ENCODE measurements around the gene CBLN4.

The CBLN4 gene

DNA sequence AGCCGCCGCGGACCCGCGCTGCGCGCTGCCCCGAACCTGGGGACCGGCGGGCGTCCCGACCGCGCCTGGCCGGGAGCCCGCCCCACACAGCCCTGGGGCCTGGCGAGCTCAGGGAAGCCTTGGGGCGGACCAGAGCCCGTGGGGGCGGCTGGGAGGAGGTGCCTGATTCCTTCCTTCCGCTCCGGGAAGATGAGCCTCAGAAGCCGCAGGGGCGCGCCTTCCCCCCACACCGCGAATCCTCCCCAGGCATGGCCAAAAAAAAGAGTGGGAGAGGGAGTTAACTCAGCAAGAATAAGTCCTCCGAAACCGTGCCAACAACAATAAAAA, at the start of gene CBLN4:
Gene CBLN4 (minus strand): TSS at position 131 of the 327 bp plus-strand sequence. CDS start 1,348 bp downstream, outside the sequence.
- DNase-seq (ENCODE audit: low spot score) = no peak

DNA sequence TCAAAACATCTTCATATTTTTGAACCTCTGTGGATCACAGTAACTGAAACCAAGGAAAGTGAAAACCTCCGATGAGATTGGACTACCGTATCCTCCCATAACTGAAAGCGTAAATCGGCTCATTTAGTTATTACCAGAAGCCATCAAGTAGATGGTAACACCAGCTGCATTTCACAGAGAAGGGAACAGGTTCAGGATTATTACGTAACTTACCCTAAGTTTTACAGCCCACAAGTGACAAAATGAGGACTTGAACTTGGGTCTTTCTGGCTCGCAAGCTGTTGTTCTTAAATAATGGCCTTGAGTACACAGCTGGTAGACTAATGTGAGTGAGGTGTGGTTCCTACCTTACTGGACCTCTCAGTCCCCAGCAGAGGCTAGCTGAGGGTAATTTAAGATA, 37.9 kb upstream of the CBLN4 start:
- DNase-seq (ENCODE audit: low spot score) = no peak

DNA sequence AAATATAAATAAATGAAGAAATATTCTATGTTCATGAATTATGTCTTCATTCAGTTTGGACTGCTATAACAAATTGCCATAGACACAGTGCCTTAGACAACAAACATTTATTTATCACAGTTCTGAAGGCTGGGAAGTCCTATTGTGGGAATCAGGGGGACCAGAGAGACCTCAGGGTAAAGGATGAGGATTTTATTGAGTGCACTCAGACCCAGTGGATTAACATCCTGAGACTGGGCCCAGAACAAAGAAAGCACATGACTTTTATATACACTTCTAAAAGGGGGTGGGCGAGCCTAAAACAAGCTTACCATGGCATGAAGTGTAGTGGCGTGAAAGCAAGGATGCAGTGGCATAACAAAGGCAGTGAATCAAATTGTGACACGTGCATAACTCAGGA, 26.9 kb upstream of the CBLN4 start:
- no peak for DNase-seq (ENCODE audit: low spot score)

DNA sequence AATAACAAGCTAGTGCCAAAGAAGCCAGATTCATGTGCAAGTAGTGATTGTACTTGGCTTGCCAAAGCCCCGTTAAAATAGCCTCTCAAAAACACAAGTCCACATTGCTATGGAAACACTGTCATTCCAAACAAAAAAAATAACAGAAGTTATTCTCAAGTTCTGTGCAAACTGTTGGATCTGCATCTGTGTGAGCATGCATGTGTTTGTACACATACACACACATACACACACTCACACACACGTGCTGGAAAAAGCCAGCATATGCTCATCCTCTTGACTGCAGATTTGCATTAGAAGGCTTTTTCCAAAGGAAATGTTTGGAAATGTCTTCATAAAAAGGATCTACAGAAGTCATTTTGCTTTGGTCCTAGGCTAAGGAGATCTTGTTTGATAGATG, 13.4 kb upstream of the CBLN4 start:
- DNase-seq (ENCODE audit: low spot score) = no peak

DNA sequence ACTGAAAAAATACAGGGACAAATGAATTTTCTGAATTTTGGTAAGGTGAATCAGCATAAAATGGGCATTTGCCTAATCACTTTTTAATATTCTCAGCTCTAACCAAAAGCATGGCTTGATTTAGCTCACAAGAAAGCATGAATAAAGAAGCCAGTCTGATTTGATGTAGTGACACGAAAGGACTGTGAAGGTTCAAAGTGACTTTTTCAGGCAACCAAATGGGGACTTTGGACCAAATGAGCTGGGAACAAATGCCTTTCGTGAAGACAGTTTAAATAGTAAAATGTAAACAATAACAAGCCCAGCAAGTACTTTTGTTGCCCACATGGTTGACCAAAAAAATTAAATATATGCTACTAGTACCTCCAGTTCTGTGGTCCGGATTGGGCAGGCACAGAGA, 12.9 kb upstream of the CBLN4 start:
- no peak for DNase-seq (ENCODE audit: low spot score)

DNA sequence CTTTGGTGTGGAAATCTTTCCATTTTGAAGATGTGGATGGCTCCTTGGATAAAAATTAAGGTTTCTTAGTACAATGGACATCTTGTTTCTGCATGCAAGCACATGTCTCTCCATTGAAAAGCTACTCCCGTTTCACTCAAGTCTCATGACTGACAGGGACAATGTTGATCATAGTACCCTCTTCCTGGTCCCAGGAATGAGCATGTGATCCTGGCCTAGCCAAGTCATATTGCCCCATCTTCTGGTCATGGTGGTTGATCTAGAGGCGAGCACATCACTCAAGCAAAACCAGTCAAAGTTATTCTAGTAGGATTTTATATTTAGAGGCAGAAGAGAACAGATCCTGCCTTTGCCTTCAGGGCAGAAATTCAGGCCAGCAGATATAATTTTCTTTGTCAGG, 12.2 kb upstream of the CBLN4 start:
- no peak for DNase-seq (ENCODE audit: low spot score)

DNA sequence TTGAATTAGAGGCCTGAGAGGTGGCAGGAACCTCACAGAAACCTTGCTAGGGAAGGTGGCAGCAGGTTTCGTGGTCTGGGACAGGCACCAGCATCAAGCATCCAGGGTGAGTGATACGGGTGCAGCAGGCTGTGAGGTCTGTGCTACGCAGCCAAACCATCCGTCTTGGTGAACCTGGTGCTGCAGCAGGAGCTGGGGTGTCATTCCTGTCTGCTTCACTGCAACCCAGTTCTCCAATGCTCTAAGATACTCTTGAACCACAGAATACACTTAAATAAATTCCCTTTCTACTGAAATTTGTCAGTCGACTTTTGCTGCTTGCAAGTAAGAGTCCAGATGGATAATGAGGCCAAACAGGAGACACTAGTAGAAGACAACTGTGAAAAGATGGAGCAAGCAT, 9.7 kb upstream of the CBLN4 start:
- DNase-seq (ENCODE audit: low spot score) = no peak

DNA sequence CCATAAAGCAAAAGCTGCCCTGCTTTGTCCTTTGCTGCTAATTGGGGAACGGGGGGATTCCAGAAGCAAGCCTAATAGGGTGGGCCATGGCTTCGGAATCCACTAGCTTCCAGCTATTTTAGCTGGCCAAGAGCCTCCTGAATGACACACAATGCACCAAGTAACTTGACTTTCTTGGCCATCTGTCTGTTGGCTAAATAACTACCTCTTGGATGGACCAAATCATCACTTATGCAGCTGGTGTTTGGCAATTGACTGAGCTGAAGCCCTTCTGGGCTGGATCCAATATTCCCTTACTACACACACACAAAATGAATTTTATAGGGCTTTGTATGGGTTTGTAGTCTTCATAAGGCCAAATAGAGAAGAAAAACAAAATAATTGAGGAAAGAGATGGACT, 8.8 kb upstream of the CBLN4 start:
- no peak for DNase-seq (ENCODE audit: low spot score)

DNA sequence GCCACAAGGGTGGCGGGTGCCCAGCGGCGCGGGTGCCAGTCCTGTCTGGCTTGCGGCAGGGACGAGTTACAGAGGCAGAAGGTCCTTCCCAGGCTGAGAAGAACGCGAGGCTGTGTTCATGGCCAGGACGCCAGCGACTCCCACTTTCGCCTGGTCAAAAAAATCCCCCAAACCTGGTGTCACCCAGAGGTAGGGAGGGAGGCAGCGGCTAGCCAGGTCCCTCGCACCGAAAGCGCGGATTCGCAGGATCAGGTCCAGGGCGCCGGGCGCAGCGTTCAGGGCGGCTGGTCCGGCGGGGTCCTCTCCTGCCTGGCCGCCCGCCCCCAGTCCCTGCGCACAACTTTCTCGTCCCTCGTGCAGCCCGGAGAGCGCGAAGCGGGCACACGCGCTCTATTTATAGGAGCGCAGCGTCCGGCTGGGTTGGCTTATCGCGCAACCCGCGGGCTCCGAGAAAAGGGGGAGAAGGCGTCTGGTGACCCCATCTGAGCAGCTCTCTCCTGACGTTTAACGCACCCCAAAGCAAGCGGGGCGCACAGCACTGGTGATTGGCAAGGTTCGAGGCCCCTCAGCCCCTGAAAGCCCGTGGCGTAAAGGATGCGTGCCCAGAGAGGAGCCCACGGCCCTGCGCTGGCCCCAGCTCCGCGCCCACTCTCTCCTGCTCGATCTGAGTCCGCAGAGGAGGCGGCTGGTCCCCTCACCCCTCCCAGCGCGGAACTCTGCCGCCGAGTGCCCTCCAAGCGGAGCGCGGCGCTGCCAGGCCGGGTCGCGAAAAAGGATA, 519 bp downstream of the CBLN4 start:
- DNase-seq (ENCODE audit: low spot score) = no peak

DNA sequence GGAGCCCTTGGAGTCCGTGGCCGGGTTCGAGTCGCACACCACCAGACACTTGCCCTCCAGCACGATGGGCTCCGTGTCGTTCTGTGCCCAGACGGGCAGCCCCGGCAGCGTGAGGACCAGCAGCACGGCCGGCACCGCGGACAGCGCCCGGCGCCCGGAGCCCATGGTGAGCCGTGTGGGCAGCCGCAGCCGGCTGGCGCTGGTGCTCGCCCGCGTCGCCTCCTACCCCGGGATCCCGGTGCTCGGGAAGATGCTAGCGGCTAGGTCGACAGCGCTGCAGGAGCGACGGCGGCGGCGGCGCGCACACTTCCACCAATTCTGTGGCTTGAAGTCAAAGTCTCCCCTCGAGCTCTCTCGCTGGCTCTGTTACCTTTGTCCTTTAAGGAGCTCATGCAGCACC, 1.3 kb downstream of the CBLN4 start:
- no peak for DNase-seq (ENCODE audit: low spot score)

DNA sequence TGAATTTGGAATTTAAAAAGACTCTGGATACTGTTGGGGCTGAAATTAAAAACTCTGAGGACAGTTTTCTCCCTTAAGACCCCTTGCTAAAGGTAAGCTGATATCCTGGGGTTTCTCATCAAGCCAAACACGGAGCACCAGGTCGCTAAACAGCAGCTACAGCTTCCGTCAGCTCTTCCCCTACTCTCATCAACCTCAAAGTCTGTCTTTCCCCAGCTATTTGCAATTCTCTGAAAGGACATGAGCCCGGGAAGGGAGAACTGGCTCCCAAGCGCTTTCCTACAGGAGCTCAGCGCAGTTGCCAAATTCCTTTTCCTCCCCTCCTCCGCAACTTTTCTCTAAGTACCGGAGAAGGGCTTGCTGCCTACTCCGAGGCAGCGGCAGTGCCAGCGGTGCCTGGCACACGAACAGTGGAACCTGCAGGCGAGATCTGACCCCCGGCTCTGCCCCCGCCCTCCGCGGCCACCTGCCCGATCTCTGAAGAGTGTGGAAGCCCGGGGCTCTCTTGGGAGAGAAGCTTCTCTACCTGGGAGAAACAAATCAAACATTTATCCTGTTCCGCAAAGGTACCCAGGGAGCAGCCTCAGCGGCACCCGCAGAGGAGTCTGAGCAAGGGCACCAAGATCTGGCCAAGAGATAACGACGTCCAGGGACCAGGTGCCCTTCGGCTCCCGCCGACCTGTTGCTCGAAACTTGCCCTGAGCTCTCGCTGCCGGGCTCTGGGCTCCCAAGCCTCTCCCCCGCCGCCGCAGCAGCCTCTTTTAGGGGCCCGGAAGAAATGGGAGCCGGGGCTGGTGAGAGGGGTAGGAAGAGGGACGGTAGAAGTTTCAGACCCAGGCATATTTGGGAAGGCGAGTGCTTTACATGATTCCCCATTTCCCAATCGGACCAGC, 2.2 kb downstream of the CBLN4 start:
- DNase-seq (ENCODE audit: low spot score) = no peak

DNA sequence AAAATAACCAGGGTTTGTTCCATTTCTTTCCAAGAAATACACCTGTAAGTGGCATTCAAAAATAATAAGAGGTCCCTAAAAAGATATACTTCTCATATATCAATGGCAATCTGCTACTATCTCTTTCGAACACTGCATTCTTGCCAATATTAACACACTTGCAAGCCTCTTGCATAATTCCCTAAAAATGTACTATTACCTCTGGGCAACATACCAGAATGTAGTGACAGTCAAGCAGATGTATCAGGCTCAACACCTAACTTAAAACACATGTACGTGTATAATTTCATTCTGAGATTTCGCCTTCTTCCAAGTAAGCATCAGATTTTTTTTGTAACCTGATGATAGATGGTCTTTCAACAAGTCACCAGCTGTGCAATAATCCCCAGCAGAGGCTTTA, 3.4 kb downstream of the CBLN4 start:
- no peak for DNase-seq (ENCODE audit: low spot score)

DNA sequence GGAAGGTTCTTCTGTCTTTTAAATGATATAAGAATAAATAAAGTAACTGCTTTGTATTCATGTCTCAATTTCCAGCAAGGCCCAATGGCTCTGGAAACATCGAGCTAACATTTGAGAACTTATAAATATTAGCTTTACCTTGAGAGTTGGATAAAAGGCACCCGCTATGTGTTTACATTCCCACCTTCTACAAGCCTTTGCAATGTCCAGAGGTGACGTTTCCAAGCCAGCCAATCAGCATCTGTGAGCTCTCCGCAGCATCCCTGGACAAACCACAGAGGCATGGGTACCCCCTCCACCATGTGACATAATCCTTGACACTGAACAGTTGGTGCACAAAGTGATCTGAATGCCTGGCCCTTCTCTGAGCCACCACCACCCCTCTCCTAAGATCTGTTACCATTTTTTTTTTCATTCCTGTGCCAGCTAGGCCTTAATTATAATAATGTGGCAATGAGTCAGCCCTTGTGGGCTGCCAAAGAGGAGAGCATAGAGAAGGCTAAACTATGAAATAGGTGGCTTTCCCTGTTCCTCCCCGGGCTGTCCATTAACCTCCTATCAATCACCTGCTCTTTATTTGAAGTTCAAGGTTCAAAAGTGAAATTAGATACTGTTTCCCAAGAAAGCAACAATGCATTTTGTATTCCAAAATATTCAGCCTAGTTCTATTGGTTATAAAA, 4.1 kb downstream of the CBLN4 start:
- no peak for DNase-seq (ENCODE audit: low spot score)

DNA sequence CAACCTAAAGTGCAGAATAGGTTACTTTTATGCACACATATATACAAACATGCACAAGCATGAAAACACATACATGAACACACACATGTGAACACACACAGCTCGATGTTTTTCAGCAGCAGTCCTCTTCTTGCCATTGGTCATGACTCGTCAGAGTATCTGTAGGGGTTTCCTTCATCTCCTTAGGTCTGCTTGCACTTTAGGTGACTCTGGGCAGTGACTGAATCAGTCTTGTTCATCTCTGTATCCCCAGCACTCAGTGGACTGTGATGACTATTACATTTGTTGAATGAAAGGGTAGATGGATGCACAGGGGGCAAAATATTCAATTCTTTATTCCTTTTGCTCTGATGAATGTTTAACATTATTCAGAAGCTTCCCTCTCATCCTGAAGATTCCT, 26.8 kb downstream of the CBLN4 start:
- no peak for DNase-seq (ENCODE audit: low spot score)

DNA sequence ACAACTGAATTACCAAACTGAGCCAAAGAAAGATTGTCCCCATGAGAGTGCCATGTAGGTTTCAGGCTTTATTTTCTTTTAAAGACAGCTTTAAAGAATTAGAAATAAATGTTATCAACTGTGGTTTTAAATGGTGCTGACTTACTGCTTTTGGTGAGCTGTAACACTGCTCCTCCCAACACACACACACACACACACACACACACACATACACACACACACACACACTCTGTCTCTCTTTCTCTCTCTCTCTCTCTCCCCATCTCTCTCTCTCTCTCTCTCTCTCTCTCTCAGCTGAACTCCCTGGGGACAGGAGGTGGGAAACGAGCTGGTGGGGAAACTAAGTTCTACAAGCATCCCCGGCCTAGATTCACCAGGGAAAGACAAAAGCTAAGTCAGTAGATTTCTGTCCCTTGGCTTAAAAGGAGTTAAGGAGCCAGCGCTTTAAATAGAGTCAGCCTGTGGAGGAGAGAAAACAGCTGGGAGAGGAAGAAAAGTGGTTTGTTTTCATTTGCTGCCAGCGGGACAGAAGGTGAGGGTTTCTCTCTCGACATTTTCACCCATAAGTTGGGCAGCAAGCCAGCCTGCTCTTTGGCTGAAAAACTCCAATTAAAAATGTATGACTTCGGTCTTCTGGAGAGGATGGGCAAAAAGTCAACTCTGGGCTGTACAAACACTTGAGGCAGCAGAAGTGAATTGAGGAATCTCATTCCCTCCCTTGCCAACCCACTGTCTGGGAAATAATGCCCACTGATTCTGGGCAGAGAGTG, 27.4 kb downstream of the CBLN4 start:
- no peak for DNase-seq (ENCODE audit: low spot score)

DNA sequence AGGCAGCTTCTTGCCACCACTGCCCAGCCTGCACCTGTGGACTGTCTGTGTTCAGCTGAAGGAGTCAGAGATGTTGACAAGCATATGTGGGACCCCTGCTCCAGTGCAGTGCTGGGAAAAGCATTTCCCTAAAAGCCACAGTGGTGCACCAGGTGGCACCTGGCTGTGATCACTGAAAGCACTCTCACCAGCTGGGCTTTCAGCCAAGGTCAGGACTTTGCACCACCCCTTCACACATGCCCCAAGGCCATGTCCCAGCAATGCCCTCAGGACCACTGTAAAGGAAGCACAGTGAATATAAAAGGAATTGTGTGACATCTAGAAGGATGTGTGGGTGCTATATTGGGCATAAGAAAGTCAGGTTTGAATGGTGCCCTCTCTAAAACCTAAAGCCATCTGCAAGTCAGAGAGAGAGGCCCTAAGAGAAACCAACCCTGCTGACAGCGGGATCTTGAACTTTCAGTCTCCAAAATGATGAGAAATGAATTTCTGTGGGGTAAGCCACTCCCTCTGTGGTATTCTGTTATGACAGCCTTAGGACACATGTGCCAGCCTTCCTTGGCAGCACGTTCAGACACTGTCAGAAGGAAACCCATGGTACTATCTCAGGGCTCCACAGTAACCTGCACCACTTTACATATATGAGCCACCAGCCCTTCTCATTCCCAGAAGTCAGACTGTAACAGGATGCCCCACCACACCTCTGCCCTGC, 30.7 kb downstream of the CBLN4 start:
- DNase-seq (ENCODE audit: low spot score) = no peak

DNA sequence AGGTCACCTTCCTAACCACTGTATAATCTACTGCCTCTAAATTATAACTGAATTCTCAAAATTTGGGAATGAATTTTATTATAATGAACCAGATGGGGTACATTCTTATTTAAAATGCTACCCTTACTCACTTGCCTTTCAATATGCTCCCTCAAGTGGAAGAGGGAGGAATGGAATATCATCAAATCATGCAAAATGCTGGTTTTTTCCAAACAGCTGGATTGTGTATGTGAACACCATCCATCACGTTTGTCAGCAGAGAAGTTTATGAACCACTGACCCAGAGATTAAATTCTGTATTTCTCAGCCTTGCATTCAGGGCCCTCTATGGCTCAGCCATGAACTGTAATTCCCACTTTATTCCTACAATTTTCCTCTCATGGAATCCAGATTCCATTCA, 40.5 kb downstream of the CBLN4 start:
- DNase-seq (ENCODE audit: low spot score) = no peak

DNA sequence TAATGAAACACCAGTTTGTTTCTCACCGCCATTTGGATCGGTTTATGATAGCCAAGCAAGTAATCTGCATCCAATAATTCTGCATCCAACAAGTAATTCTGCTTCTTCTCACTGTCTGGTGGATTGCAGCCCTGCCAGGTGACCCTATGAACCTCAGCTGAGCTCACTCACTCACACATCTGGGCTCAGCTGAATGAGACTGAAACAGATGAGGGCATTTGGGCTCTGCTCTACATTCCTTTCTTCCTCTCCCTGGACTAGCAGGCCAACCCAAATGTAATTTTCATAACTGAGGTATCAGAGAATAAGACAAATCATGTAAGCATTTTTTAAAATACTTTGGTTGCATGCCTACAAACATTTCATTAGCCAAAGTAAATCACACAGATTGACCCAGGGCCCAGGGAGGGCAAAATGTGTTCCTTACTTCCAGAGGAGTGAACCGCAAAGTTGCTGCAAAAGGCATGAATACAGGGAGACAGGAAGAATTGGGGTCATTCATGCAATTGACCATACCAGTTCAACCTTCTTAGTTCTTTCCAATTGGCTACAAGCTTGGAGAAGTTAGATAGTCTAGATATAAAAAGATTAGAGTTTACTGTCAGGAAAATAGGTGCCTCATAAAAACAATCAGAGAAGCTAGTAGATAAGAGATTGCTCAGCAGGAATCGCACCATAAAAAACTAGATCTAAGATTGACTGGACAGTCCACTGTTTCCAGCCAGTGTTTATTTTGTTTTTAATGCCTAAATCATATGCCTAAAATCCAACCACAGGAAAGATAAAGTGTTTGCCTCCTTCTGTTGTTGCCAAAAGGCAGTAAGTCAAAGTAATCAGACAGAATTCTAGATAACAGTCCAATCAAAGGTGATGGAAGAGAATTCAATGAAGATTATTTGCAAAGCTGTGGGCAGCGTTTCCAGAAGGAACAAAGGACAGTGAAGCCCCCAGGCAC, 43.7 kb downstream of the CBLN4 start:
- DNase-seq (ENCODE audit: low spot score) = no peak

DNA sequence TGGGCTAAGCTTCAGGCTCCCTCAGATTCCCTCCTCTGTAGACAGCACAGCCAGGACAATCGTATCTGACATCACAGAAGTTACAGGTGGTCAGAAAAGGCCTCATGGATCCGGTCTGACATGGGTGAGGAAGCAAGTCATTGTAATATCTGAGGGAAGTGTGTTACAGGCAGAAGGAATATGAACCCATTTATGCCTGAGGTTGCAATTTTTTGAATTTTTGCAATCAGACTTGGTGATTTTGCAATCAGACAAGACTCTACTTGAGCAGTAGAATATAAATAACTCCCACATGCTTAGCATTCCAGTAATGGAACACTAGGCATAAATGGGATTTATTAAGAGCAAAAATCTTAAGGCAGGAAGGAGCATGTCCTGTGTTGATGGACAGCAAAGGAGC, 52.1 kb downstream of the CBLN4 start:
- no peak for DNase-seq (ENCODE audit: low spot score)

DNA sequence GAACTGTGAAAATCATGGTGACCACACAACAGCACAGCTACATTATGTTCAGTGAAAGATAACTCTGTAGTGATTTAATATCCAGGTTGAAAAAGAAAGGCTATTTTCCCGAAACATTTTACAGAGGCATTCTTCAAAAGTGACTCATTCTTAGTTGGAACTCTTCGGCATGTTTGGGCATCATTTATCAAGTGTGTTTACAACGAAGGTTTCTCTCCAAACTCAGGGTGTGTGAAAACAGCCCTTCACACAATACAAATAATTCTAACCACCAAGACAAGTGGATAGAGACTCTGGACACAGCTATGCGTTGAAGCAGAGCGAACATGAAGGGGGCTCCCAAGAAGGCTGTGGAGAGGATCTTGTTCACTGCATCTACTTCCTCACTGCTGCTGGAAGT, 57.6 kb downstream of the CBLN4 start:
- no peak for DNase-seq (ENCODE audit: low spot score)

All from cerebellar cortex (tissue), 1 donor.